HG03066 (cell line): ENCODE data around the gene NFATC1.

ENCODE experiments used
- ATAC-seq: cut with Tn5 transposase; IDR thresholded peaks from one replicate; pipeline ENCODE4 v1.9.1; 2021; ENCODE audit warnings: low read depth; ENCODE audit not compliant: unreplicated experiment

Gene NFATC1

GRCh38 chr18:79402977-79403722 is 7.4 kb downstream of the NFATC1 start:
- no peak for ATAC-seq

- ATAC-seq, result no peak
Observed at GRCh38 chr18:79403723-79404566, 8.2 kb downstream of the NFATC1 start.

GRCh38 chr18:79404567-79404910 is 8.8 kb downstream of the NFATC1 start:
- ATAC-seq, result no peak

- no peak for ATAC-seq
Observed at GRCh38 chr18:79405019-79405780, 9.5 kb downstream of the NFATC1 start.

GRCh38 chr18:79405781-79406575 is 10.2 kb downstream of the NFATC1 start:
- peak; percentile 89 for ATAC-seq

GRCh38 chr18:79406708-79407107 is 11.0 kb downstream of the NFATC1 start:
- ATAC-seq, result no peak

- no peak for ATAC-seq
Observed at GRCh38 chr18:79409313-79409712, 13.6 kb downstream of the NFATC1 start.

- no peak for ATAC-seq
Observed at GRCh38 chr18:79410171-79410641, 14.5 kb downstream of the NFATC1 start.

- no peak for ATAC-seq
Observed at GRCh38 chr18:79410731-79411613, 15.2 kb downstream of the NFATC1 start.

- ATAC-seq, result no peak
Observed at GRCh38 chr18:79411614-79412526, 16.1 kb downstream of the NFATC1 start.

GRCh38 chr18:79413025-79413424 is 17.3 kb downstream of the NFATC1 start:
- ATAC-seq, result no peak

GRCh38 chr18:79413426-79413825 is 17.7 kb downstream of the NFATC1 start:
- ATAC-seq, result no peak

GRCh38 chr18:79413901-79414300 is 18.2 kb downstream of the NFATC1 start:
- no peak for ATAC-seq

- ATAC-seq, result no peak
Observed at GRCh38 chr18:79416022-79416676, 20.4 kb downstream of the NFATC1 start.

- ATAC-seq, result no peak
Observed at GRCh38 chr18:79416677-79417052, 20.9 kb downstream of the NFATC1 start.

- no peak for ATAC-seq
Observed at GRCh38 chr18:79418236-79418635, 22.5 kb downstream of the NFATC1 start.

- ATAC-seq, result no peak
Observed at GRCh38 chr18:79418642-79419041, 22.9 kb downstream of the NFATC1 start.
